ENCODE measurements around the gene UBTD1.
"Not testable (repeated sequence)": the region's sequence is repeated elsewhere in the genome, so short reads cannot be mapped to it uniquely, and the experiment has no call there.

UBTD1 gene

DNA sequence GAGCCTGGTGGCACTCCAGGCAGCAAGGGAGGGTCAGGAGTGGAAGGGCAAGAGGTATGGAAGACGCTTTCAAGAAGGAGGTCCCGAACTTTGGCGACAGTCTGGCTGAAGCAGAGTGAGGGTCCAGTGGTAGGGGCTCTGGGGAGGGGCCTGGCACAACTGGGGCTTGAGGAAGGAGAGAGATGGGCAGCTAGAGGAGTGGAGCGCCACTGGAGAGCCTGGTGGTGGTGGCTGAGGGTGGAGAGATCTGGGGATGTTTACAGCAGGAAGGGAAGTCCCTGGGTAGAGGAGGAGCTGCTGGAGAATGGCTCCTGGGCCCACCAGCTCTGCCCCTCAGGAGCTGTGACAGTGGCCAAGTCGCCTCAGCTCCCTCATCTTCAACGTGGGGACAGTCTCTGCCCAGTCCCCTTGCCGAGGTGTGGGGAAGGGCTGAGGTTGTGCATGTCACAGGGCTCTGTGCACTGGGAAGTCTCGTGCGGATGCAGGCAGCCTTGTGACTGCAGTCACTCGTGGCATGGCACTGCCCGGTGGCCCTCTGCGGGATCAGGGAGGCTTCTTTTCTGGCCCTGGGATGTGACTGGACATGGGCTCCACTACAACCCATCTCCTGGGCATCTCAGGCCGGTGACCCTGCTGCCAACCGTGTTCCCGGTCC is 18.5 kb downstream of the UBTD1 start:
- no peak for DNase-seq

DNA sequence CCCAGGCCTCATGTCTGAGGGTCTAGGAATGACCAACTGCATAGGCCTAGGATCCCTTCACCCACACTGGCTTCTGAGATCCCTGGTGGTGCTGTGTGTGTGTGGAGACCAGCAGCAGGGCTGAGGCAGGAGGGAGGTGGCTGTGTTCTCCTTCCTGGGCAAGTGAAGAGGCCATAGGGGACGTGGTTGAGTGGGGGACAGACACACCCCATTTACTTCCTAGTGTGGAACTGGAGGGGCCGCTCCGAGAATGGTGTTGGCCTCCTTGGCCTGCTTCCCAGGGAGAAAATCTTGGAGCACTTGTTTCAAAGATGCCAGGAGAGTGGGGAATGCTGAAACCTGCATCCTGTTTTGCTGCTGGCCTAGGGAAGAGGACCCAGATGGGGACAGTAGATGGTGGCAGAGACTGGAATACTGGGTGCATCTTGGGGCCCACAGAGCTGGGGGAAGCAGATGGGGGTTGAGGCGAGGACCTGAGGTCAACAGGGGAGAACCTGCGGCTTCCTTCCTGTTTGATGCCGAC is 19.1 kb downstream of the UBTD1 start:
- DNase-seq, result no peak

DNA sequence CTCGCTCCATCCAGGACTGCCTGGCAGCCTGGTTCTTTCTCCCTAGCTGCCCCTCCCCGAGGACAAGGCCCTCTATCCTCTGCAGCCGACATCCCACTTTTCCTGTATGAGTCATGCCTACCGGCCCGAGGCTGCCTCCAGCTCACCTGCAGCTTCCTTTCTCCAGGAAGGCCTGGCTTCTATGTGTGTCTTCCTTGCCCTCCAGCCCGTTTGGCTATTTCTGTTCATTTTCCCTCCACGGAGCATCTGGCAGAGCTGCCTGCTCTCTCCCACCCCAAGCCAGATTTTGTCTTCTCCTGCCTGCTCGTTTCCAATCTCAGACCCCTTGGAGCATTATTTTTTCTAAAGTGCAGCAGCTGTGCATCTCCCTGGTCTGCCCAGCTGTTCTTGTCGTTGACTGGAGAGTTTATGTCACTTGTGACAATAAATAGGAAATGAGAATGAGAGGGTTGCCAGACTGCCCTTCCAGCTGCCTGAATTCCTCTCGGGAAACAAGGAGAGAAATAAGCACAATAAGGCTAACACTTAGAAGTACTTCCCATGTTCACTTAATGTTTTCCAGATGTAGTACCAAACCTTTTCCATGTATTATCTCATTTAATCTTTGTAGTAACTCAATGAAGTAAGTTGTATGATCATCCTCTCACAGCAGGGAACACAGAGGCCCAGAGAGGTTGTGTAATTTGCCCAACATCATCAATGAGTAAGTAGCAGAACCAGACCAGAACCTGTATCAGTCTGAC is 19.7 kb downstream of the UBTD1 start:
- DNase-seq, result no peak

DNA sequence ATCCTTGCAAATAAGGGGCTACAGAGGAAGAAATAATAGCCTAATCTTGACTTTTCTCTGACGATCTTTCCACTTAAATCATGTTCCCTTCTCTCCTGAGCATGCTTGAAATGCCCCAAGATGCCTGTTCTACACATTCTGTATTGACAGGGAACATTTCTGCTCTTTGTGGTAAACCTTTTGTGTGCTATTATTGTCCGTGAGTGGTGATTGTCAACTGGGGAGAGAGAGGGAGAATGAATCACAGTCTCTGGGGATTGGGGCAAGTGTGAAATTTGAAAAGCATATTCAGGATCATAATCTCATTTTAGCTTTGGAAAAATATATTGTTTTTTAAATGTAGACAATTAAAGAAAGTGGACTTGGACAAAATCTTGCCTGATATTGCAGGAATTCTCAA is 20.6 kb downstream of the UBTD1 start:
- DNase-seq, result no peak

DNA sequence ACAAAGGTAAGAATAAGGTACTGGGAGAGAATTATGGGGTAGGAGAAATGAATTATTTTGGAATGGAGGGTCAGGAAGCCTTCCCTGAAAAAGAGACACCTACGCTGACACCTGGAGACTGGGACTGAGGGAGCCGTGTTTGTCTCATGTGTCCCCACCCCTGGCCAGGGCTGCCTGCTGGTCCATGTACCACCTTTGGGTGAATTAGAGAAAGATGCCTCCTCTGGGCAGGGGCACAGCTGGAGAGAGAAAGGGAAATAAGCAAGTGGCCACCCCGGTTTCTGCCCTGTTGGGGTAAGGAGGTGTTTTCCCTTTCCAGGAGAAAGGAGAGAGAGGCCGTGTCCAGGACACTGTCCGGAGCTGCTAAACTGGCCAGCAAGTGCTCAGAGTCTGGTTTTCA is 21.8 kb downstream of the UBTD1 start:
- no peak for DNase-seq

DNA sequence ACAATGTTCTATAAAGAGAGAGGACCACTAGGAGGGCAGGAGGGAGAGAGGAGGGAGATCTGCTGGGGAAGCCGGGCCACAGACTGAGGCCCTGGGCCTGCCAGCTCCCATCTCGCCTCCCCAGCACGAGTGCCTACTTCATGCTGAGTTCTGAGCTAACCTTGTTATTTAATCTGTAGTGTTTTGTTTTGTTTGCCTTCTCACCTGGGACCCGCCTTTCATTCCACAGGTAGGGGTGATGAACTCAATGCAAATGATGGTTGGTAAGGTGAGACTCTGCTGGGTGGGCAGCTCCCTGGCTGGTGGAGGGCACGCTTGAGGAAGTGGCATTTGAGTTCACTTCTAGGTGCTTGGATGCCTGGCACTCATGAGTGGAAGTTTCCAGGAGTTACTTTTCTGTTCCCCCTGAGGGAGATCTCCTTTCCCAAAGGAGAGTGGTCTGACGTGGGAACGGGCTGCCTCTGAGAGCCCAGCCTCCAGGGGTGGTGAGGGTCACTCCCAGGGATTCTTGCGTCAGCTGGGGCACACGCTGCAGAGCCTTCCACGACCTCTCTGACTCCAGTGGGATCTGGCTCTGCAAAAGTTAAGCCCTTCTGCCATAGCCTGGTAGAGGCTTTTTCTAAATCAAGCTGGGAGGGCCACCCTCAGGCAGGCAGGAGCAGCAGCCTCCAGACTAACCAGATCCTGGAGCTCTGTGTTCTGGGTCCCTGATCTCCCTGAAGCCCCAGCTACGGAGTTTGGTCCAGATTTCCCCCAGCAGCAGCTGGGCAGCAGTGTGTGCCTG is 22.4 kb downstream of the UBTD1 start:
- DNase-seq, result no peak

DNA sequence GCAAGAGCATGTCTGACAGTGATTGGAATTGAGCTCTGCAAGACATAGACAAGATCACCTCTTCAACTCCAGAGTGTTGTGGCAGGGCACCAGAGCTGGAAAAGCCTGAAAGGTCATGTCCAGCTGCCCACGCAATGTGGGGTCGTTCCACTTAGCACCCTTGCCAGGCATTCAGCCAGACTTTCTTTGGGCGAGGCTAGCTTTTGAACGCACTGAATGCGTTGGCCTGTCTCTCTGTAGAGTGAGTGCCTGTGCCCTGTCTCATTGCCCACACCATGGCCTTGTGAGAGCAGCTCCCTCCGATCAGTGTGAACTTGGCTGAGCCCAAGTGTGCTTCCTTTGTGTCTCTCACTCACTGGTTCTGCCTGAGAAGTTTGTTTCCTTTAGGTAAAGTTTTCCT is 23.3 kb downstream of the UBTD1 start:
- DNase-seq, result no peak

DNA sequence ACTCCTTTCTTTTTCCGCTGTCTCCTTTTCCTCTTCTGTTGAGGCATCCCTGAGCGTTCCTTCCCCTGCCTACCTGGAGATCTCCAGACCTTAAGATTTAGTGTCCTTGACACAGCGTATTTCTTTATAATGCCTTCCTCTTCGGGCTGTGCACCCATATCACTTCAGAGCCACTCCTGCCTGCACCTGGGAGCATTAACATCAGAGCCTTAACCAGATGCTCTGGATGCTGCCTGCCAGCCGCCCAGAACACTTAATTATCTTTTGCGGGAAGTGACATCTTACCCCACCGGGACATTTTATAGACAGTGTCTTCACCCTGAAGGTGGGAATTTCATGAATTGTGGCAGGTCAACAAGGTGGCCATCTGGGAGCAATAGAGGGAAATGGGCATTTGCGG is 24.2 kb downstream of the UBTD1 start:
- DNase-seq, result no peak

DNA sequence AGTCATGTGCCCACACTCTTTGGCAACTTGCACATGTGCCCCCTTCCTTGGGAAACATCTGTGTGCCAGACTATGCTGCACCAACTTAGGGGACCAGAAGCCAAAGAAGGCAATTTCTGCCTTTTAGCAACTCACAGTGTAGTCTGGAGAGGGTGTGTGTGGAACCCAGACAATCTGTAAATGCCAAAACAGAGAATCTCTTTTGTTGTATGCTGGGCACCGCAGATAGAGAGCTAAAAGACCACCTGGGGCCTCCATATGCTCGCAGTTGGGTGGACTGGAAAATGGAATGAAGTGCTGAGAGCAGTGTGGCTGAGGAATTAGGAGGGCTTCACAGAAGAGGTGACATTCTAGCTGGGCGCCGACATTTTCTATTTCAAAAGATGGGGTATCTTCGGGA is 26.4 kb downstream of the UBTD1 start:
- DNase-seq, result no peak

DNA sequence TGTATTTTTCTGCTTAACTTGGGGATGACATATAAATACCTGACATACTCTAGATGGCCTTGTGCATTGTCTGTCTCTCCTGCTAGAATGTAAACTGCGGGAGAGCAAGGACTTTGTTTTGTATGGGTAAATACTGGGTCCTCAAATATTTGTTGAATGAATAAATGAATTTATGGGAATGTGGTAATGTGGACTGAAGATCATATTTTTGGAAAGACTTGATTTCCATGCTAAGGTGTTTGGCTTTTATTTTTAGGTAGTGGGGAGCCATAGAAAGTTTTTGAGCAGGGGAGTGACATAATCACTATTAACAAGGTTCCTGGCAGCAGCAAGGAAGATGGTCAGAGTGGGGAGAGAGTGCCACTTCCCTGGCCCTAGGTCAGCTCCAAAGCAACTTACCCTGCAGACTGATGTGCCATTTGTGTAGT is 27.0 kb downstream of the UBTD1 start:
- DNase-seq, result no peak

DNA sequence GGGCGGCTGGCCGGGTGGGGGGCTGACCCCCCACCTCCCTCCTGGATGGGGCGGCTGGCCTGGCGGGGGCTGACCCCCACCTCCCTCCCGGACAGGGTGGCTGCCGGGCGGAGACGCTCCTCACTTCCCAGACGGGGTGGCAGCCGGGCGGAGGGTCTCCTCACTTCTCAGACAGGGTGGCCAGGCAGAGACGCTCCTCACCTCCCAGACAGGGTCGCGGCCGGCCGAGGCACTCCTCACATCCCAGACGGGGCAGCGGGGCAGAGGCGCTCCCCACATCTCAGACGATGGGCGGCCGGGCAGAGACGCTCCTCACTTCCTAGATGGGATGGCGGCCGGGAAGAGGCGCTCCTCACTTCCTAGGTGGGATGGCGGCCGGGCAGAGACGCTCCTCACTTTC is 30.2 kb downstream of the UBTD1 start:
- DNase-seq, result not testable (repeated sequence)

DNA sequence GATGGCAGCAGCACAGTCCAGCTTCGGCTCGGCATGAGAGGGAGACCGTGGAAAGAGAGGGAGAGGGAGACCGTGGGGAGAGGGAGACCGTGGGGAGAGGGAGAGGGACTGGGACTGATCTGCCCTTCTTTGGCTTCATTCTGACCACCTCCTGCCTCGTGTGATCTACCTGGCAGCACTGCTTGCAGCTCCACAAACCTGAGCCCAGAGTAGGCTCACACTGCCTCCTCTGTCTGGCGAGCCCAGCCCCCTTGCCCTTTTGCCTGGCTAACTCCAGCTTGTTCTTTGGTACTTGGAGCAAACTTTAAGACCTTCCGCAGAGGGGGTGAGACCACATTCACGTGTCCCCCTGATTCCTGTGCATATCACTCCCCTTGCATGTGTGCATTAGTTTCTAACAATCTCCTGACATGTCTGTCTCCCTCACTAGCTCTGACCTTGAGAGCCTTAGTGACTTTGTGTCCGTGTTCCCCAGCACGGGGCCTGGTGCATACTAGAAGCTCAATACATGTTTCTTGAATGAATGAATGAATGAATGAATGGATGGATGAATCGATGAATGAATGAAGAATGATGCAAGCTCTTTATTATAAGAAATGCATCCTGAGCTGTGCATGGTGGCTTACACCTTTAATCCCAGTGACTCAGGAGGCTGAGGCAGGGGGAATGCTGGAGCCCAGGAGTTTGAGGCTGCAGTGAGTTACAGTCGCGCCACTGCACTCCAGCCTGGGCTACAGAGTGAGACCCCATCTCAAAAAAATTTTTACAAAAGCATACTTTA is 31.2 kb downstream of the UBTD1 start:
- no peak for DNase-seq

DNA sequence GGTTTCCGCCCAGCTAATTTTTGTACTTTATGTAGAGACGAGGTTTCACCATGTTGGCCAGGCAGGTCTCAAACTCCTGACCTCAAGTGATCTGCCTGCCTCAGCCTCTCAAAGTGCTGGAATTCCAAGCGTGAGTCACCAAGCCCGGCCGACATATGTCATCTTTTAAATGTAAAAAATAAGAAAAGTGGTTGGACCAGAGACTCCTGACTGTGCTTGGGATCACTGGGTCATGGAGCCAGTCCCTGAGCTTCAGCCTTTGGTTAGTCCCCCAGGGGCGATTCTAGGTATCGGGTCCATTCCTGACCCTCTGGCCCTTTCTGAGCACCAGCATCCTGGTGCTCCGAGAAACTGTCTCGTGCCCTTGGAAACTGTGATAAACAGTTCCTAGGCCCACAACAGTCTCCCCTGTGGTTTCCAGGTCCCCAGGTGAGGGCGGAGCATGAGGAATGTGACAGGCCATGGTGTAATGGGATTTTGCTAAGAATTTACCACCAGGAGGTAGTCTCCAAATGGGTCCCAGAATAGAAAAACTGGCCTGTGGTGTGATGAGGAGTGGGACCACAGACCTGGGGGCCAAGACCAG is 32.8 kb downstream of the UBTD1 start:
- DNase-seq, result no peak

DNA sequence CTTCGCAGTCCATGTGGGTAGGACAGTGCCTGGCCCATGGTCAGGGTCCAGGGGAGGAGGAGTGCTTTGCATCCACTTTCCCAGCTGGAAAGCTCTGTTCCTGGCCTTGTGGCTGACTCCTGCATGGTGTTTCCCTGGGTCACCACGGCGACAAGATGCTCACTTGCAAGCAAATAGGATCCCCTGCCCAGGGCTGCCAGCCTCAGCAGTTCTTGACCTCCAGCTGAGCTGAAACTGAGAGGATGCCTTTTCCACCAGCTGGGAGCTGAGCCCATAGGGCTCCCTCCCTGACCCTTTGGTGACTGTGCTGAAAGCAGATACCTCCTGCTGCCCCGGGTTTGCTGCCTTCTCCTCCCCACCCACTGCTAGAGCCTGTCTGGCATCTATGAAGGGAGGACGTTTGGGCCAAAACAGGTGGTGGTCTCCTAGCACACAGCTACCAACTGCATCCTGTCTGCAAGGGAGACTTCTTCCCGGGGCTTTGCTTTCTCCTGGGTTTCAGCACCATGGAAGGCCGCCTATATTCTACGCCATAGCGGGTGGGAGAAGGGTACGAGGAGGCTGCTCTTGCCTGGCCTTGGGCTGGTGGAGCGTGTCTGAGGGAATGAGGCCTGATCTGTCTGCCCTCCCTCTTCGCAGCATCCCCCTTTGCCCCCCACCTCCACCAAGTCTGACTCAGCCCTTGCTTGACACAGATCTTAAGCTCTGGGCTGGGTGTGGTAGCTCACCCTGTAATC is 34.4 kb downstream of the UBTD1 start:
- no peak for DNase-seq

DNA sequence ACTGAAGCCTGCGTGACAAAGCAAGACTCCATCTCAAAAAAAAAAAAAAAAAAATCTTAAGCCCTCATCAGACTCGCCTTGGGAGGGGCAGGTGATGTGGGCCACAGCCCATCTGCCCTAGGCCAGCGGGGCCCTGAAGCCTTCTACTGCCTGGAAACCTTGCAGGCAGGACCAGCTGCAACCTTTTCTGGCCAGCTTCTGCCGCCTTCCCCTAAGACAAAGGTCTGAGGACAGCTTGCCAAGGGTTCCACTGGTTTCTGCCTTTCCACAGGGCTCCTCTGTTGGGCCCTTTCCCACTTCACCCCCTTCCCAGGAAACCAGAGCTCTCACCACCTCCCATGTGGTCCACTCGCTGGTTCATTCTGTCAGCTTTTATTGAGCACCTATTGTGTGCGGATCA is 35.2 kb downstream of the UBTD1 start:
- no peak for DNase-seq

DNA sequence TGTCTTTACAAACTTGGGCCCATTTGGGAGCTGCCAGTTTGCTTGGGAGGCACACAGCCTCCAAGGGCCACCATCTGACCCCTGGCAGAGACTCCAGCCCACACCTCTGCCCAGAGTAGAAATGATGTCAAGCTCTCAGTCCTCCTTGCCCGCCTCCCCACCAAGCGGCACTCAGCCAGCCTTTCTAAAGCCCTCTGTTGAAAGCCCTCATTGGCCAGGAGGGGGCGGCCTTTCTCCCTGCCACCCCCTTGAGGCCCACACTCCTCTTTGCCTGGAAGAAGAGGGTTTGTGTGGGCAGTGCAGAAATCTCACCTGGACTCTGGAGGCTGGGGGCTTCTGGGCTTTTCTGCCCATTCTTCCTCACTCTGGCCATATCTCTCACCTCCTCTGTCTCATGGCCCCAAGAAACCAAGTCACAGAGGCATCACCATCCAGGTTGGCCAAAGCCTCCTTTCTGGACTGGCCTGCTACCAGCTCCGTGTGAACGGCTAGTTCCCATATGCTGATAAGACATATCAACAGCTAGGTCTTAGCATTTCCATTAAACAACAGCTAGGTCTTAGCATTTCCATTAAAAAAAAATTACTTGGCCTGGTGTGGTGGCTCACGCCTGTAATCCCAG is 36.1 kb downstream of the UBTD1 start:
- peak in 1 of 2 donors; percentile 22 for DNase-seq

DNA sequence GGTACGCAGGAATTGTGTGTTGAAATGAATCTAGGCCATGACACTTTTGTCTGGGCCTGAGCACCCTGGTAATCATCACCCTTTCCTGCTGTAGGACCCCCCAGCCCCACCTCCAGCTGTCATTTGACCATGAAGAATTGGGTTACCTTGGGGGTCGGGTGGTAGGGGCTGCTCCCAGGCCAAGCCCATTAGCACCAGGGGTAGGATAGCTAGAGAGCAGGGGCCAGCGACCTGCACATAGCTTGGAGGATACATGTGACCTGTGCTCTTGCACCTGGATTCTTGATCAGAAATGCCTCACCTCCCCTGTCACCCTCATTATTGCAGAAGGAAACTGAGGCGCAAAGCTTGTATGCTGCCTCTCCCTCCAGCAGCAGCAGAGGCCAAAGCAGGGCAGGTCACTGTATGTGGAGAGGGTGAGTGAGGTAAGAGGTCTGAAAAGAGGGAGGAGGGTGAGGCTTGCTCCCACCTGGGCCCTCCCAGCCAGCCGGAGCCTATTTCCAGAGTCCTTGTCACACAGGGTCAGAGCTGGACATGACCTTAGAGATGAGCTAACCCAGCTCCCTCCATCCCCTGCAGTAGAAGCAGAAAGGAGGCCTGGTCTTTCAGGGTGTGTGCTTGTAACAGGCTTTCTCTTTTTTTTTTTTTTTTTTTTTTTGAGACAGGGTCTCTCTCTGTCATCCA is 38.6 kb downstream of the UBTD1 start:
- DNase-seq, result no peak

DNA sequence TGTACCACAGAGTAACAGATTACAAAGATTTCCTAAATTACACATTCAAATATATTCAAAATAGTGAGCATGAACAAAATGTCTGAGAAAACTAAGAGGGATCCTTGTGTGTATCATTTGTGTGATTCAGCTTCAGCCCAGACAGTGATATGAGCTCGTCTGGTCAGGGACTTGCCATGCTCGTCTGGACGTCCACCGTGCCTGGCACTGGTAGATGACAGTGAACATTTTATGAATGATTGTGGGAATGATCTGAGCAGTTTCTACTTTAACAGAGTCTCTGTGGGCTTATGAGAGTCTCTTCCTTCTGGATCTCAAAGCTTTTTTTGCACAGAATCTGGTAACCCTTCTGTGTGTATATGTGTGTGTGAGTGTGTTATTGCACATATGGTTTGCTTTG is 39.7 kb downstream of the UBTD1 start:
- DNase-seq, result no peak

DNA sequence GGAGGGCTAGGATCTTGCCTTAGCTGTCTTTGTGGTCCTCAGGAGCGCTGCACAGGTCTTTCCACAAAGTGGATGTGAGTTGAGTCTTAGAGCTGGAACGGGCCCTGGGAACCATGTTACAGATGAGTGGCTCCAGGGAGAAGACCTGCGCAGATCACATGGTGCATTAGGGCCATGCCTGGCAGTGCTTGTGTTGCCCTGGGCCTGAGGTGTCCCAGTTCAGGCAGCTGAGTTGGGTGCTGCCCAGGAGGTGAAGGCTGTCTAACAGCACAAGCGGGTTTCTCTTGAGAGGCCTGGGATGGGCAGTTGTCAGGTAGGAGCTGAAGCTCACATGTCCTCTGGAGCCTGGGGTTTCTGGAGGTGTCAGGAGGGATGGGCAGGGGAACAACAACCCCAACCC is 40.1 kb downstream of the UBTD1 start:
- DNase-seq, result no peak

DNA sequence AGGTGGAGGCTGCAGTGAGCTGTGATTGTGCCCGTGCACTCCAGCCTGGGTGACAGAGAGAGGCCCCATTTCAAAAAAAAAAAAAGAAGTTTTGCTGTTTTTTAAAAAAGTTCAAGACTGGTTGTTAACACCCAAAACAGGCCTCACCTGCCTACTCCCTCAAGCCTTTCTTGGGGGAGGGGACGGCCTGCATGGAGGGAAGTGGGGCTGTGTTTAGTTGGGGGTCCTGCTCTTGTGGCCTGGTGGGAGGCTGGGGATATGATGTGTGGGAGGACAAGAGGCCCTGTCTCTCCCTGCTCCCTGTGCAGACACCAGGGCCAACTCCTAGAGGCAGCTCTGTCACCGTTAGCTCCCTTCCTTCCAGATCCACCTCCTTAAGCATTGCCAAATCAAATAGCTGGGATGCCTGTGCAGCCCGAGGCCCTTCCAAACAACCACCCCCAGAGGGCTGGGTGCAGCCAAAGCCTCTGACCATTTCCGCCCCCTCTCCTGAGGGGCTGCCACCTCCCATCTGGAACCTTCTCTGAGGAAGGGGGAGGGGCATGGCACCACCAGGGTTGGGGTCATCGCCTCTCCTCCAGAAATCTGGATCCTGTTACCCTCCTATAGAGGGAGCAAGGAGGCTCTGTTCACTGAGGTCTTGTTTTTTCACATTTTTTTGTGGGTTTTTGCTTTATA is 40.9 kb downstream of the UBTD1 start:
- DNase-seq, result no peak

Data from CD4-positive, alpha-beta T cell treated with Interleukin-4 for 1 hour (primary cell).